MG63 (cell line): ENCODE results near the gene RNF214. TPM values are rescaled to one million over a fixed set of nuclear protein-coding genes. Genes with fewer than 3 reads are reported as not detected.
"Not testable (repeated sequence)": the region's sequence is repeated elsewhere in the genome, so short reads cannot be mapped to it uniquely, and the experiment has no call there.

Source experiments
- DNase-seq: peaks from one replicate; pipeline ENCODE4 v3.0.0-alpha.2; 2020
- H3K27me3 ChIP-seq: fragments of 250-450 bp; sonication (Bioruptor Pico); 2 replicates; pipeline ENCODE4 v1.5.1; 2020; ENCODE audit warnings: mild to moderate bottlenecking, moderate library complexity
- H3K36me3 ChIP-seq: fragments of 250-450 bp; sonication (Bioruptor Pico); 2 replicates; pipeline ENCODE4 v1.5.1; 2020; ENCODE audit warnings: mild to moderate bottlenecking, moderate library complexity
- H3K4me3 ChIP-seq: fragments of 250-450 bp; sonication (Bioruptor Pico); 2 replicates; pipeline ENCODE4 v1.5.1; 2020; ENCODE audit warnings: mild to moderate bottlenecking, moderate library complexity
- H3K9me3 ChIP-seq: fragments of 250-450 bp; sonication (Bioruptor Pico); 2 replicates; pipeline ENCODE4 v1.5.1; 2020; ENCODE audit warnings: mild to moderate bottlenecking, moderate library complexity
- total RNA-seq: library from RNA; depleted of rRNA; stranded (reverse); fragments of >200 nt; shearing (Covaris generic); gene quantifications from 2 replicates; pipeline ENCODE4 v1.2.3, GENCODE V29; 2014; ENCODE audit warnings: low replicate concordance

Gene RNF214
- total RNA-seq, 1 experiment from 2014 or later, result 2.4 TPM

- not testable (repeated sequence) for H3K4me3 ChIP-seq, H3K27me3 ChIP-seq, H3K36me3 ChIP-seq, DNase-seq, H3K9me3 ChIP-seq
These were observed 26.4 kb upstream of the RNF214 start for GRCh38 chr11:117206111-117206510.

GRCh38 chr11:117206859-117207258, 25.6 kb upstream of the RNF214 start:
- not testable (repeated sequence) for H3K9me3 ChIP-seq, DNase-seq, H3K4me3 ChIP-seq, H3K36me3 ChIP-seq, H3K27me3 ChIP-seq

- not testable (repeated sequence) for H3K9me3 ChIP-seq, H3K36me3 ChIP-seq, H3K4me3 ChIP-seq, H3K27me3 ChIP-seq, DNase-seq
These were observed 25.0 kb upstream of the RNF214 start for GRCh38 chr11:117207481-117207880.

- not testable (repeated sequence) for H3K36me3 ChIP-seq, H3K9me3 ChIP-seq, H3K27me3 ChIP-seq, H3K4me3 ChIP-seq, DNase-seq
These were observed 23.8 kb upstream of the RNF214 start for GRCh38 chr11:117208710-117209109.

GRCh38 chr11:117209351-117210125, 22.9 kb upstream of the RNF214 start:
- not testable (repeated sequence) for H3K27me3 ChIP-seq, DNase-seq, H3K36me3 ChIP-seq, H3K9me3 ChIP-seq, H3K4me3 ChIP-seq

- H3K27me3 ChIP-seq, result no peaks in the 10 kb centered on the region
- no peak overlapping the region for H3K4me3 ChIP-seq
- H3K9me3 ChIP-seq, result no peaks in the 10 kb centered on the region
- peaks cover 3% of the 10 kb centered on the region for H3K36me3 ChIP-seq
- no peak for DNase-seq
These were observed 21.9 kb upstream of the RNF214 start for GRCh38 chr11:117210620-117211019.

- H3K4me3 ChIP-seq, result no peak overlapping the region
- H3K9me3 ChIP-seq, result no peaks in the 10 kb centered on the region
- no peaks in the 10 kb centered on the region for H3K27me3 ChIP-seq
- DNase-seq, result no peak
- H3K36me3 ChIP-seq, result peaks cover 10% of the 10 kb centered on the region
These were observed 19.6 kb upstream of the RNF214 start for GRCh38 chr11:117212697-117213355.

- H3K27me3 ChIP-seq, result no peaks in the 10 kb centered on the region
- H3K4me3 ChIP-seq, result no peak overlapping the region
- no peak for DNase-seq
- no peaks in the 10 kb centered on the region for H3K9me3 ChIP-seq
- H3K36me3 ChIP-seq, result peaks cover 23% of the 10 kb centered on the region
These were observed 17.9 kb upstream of the RNF214 start for GRCh38 chr11:117214404-117215110.

- no peak for DNase-seq
- no peaks in the 10 kb centered on the region for H3K9me3 ChIP-seq
- H3K4me3 ChIP-seq, result no peak overlapping the region
- H3K27me3 ChIP-seq, result no peaks in the 10 kb centered on the region
- peaks cover 39% of the 10 kb centered on the region for H3K36me3 ChIP-seq
These were observed 15.1 kb upstream of the RNF214 start for GRCh38 chr11:117217141-117218084.

GRCh38 chr11:117218133-117218915, 14.1 kb upstream of the RNF214 start:
- no peaks in the 10 kb centered on the region for H3K9me3 ChIP-seq
- no peaks in the 10 kb centered on the region for H3K27me3 ChIP-seq
- no peak overlapping the region for H3K4me3 ChIP-seq
- peaks cover 42% of the 10 kb centered on the region for H3K36me3 ChIP-seq
- DNase-seq, result no peak

GRCh38 chr11:117219001-117219400, 13.5 kb upstream of the RNF214 start:
- H3K27me3 ChIP-seq, result no peaks in the 10 kb centered on the region
- H3K36me3 ChIP-seq, result peaks cover 43% of the 10 kb centered on the region
- H3K9me3 ChIP-seq, result no peaks in the 10 kb centered on the region
- DNase-seq, result no peak
- H3K4me3 ChIP-seq, result no peak overlapping the region

GRCh38 chr11:117219455-117219854, 13.0 kb upstream of the RNF214 start:
- no peaks in the 10 kb centered on the region for H3K9me3 ChIP-seq
- peaks cover 46% of the 10 kb centered on the region for H3K36me3 ChIP-seq
- DNase-seq, result no peak
- no peaks in the 10 kb centered on the region for H3K27me3 ChIP-seq
- no peak overlapping the region for H3K4me3 ChIP-seq

GRCh38 chr11:117219995-117220394, 12.5 kb upstream of the RNF214 start:
- no peak overlapping the region for H3K4me3 ChIP-seq
- no peaks in the 10 kb centered on the region for H3K27me3 ChIP-seq
- DNase-seq, result no peak
- peaks cover 46% of the 10 kb centered on the region for H3K36me3 ChIP-seq
- no peaks in the 10 kb centered on the region for H3K9me3 ChIP-seq

- H3K27me3 ChIP-seq, result no peaks in the 10 kb centered on the region
- DNase-seq, result no peak
- no peak overlapping the region for H3K4me3 ChIP-seq
- peaks cover 46% of the 10 kb centered on the region for H3K36me3 ChIP-seq
- H3K9me3 ChIP-seq, result no peaks in the 10 kb centered on the region
These were observed 11.9 kb upstream of the RNF214 start for GRCh38 chr11:117220568-117220967.

GRCh38 chr11:117220999-117221774, 11.3 kb upstream of the RNF214 start:
- DNase-seq, result peak; percentile 49
- Histone ChIP-seq H3K9me3 (no peaks in the 10 kb centered on the region), H3K27me3 (no peaks in the 10 kb centered on the region), H3K36me3 (peaks cover 44% of the 10 kb centered on the region), H3K4me3 (no peak overlapping the region)
